HFFc6 (cell line): ENCODE data around the gene RALGPS2. TPM values are rescaled to one million over a fixed set of nuclear protein-coding genes. Genes with fewer than 3 reads are reported as not detected.

Experiments
- DNase-seq: peaks from one replicate; pipeline ENCODE4 v3.0.0-alpha.2; 2018
- H3K27ac Mint-ChIP-seq: 2 replicates; pipeline ENCODE4 v1.8.0; 2020; ENCODE audit warnings: mild to moderate bottlenecking, mixed read lengths
- H3K27me3 Mint-ChIP-seq: 2 replicates; pipeline ENCODE4 v1.8.0; 2021; ENCODE audit warnings: mild to moderate bottlenecking, moderate library complexity, mixed read lengths; ENCODE audit not compliant: insufficient read depth
- H3K36me3 Mint-ChIP-seq: 2 replicates; pipeline ENCODE4 v1.8.0; 2021; ENCODE audit warnings: low read depth, mixed read lengths
- H3K4me1 Mint-ChIP-seq: 2 replicates; pipeline ENCODE4 v1.8.0; 2020; ENCODE audit warnings: low read depth, mixed read lengths
- H3K4me3 Mint-ChIP-seq: 2 replicates; pipeline ENCODE4 v1.8.0; 2020; ENCODE audit warnings: mild to moderate bottlenecking, moderate library complexity, mixed read lengths
- H3K9me3 Mint-ChIP-seq: 2 replicates; pipeline ENCODE4 v1.8.0; 2020; ENCODE audit warnings: mild to moderate bottlenecking, mixed read lengths
- CTCF ChIP-seq: fragments of 200-600 bp; sonication (generic); IDR thresholded peaks from 2 replicates; pipeline ENCODE4 v1.5.0; 2021; ENCODE audit warnings: antibody characterized with exemption, mild to moderate bottlenecking
- total RNA-seq, 6 experiments: library from RNA; stranded (reverse); fragmentation: NEBNext Ultra II Directional; extraction: Animal tissue kit (Norgen Biotek cat#: 25700); gene quantifications; 2 replicates in 1 of 6; 3 replicates in 5 of 6; pipeline ENCODE4 v1.2.3, GENCODE V29; 2021

The RALGPS2 gene
- total RNA-seq, 6 experiments from 2014 or later, result 41.5 to 59.2 (median 48.9) TPM

GRCh38 chr1:178810585-178810984 lies 85.5 kb downstream of the RALGPS2 start:
- no peaks in the 10 kb centered on the region for H3K27me3 Mint-ChIP-seq
- no peak for TF ChIP-seq CTCF
- no peaks in the 10 kb centered on the region for H3K4me1 Mint-ChIP-seq
- no peak overlapping the region for H3K4me3 Mint-ChIP-seq
- no peaks in the 10 kb centered on the region for H3K9me3 Mint-ChIP-seq
- peaks cover 29% of the 10 kb centered on the region for H3K36me3 Mint-ChIP-seq
- DNase-seq, result no peak
- no peak overlapping the region for H3K27ac Mint-ChIP-seq

GRCh38 chr1:178818416-178818815 lies 93.4 kb downstream of the RALGPS2 start:
- Mint-ChIP-seq H3K4me3 (no peak overlapping the region), H3K4me1 (peaks cover 16% of the 10 kb centered on the region), H3K9me3 (no peaks in the 10 kb centered on the region), H3K27me3 (peaks cover 2% of the 10 kb centered on the region), H3K36me3 (peaks cover 26% of the 10 kb centered on the region), H3K27ac (peak overlapping the region; percentile 64)
- peak; percentile 54 for DNase-seq
- no peak for TF ChIP-seq CTCF

- Mint-ChIP-seq H3K36me3 (peaks cover 32% of the 10 kb centered on the region), H3K4me3 (no peak overlapping the region), H3K27me3 (peaks cover 2% of the 10 kb centered on the region), H3K27ac (no peak overlapping the region), H3K9me3 (no peaks in the 10 kb centered on the region), H3K4me1 (peaks cover 16% of the 10 kb centered on the region)
- DNase-seq, result no peak
- no peak for TF ChIP-seq CTCF
Measured at GRCh38 chr1:178819123-178819522, 94.1 kb downstream of the RALGPS2 start.

GRCh38 chr1:178821134-178821866 lies 96.3 kb downstream of the RALGPS2 start:
- no peak overlapping the region for H3K27ac Mint-ChIP-seq
- no peak overlapping the region for H3K4me3 Mint-ChIP-seq
- peaks cover 2% of the 10 kb centered on the region for H3K27me3 Mint-ChIP-seq
- H3K36me3 Mint-ChIP-seq, result peaks cover 32% of the 10 kb centered on the region
- DNase-seq, result no peak
- H3K9me3 Mint-ChIP-seq, result no peaks in the 10 kb centered on the region
- H3K4me1 Mint-ChIP-seq, result peaks cover 16% of the 10 kb centered on the region
- TF ChIP-seq CTCF, result no peak

GRCh38 chr1:178825167-178825566 lies 100.1 kb downstream of the RALGPS2 start:
- TF ChIP-seq CTCF, result no peak
- Mint-ChIP-seq H3K27me3 (no peaks in the 10 kb centered on the region; the same call in 1 of the 2 replicates), H3K36me3 (peaks cover 51% of the 10 kb centered on the region), H3K4me1 (0 out of 2 replicates have a peak, but pooled peaks cover 2% of the 10 kb centered on the region), H3K27ac (no peak overlapping the region), H3K9me3 (no peaks in the 10 kb centered on the region), H3K4me3 (no peak overlapping the region)
- no peak for DNase-seq
